Liver (tissue), 2 donors: Measurements from ENCODE around the gene NAPEPLD.

Experiments used
- YY1 ChIP-seq: IDR thresholded peaks from 2 replicates; pipeline ENCODE4 v1.6.1; 2016; ENCODE audit warnings: antibody characterized with exemption, mild to moderate bottlenecking
- TF ChIP-seq, protein P1 (sequence below): fragments of 150-350 bp; IDR thresholded peaks from 2 replicates; pipeline ENCODE4 v1.5.1; 2017; ENCODE audit warnings: improper control_type of control experiment, low read depth, low read length; ENCODE audit not compliant: missing input control
- donor health status: healthy.

DNA sequence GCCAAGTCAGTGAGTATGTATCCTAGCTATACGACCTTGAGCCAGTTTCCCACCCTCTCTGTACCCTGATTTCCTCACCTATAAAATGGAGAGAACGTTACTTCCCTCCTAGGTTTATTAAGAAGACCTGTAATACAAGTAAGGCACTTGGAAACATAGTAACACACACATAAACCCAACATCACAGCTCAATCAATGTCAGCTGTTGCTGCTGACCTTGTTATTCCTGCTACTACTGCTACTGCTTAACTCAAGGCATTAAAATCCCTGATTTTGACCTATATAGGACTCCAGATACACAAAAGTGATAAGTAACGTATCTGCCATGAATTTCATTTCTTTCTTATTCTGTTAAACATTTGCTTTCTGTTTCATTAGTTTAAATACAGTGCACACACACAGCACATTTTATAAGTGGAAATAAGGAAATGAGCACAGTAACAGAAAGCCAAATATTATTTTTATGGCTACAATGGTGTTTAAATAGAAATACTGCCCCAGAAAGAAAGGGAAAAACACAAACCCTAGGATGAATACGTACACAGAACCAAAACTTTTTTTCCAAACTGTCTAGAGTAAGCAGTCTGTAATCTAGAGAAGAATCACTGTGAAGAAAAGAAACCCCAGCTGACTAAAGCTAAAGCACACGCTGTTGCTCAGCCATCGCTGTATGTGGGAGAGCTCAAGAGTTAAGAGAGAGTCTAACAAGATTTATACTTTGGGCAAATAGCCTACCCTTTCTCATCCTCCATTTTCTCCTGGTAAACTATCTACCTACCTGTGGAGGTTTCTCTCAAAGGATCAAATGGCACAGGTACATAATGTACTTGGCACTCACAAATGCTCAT, 19.0 kb downstream of the NAPEPLD start:
- TF ChIP-seq, protein P1, sequence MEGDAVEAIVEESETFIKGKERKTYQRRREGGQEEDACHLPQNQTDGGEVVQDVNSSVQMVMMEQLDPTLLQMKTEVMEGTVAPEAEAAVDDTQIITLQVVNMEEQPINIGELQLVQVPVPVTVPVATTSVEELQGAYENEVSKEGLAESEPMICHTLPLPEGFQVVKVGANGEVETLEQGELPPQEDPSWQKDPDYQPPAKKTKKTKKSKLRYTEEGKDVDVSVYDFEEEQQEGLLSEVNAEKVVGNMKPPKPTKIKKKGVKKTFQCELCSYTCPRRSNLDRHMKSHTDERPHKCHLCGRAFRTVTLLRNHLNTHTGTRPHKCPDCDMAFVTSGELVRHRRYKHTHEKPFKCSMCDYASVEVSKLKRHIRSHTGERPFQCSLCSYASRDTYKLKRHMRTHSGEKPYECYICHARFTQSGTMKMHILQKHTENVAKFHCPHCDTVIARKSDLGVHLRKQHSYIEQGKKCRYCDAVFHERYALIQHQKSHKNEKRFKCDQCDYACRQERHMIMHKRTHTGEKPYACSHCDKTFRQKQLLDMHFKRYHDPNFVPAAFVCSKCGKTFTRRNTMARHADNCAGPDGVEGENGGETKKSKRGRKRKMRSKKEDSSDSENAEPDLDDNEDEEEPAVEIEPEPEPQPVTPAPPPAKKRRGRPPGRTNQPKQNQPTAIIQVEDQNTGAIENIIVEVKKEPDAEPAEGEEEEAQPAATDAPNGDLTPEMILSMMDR: no peak
- TF ChIP-seq YY1: no peak
